Neuronal stem cell (in vitro differentiated cells): ENCODE data around the gene PARP8.
"Not testable (repeated sequence)": the region's sequence is repeated elsewhere in the genome, so short reads cannot be mapped to it uniquely, and the experiment has no call there.

Experiments used
- DNase-seq: peaks from one replicate; pipeline ENCODE4 v3.0.0-alpha.2; 2013; ENCODE audit warnings: low spot score
- H2AFZ ChIP-seq: one replicate; pipeline ENCODE4 v1.6.1; 2013; ENCODE audit warnings: mild to moderate bottlenecking, low read length, inconsistent platforms
- H2AK5ac ChIP-seq: 2 replicates; pipeline ENCODE4 v1.6.1; 2013; ENCODE audit warnings: low read depth, mild to moderate bottlenecking, inconsistent platforms, low read length, moderate library complexity, mixed read lengths
- H2BK120ac ChIP-seq: 2 replicates; pipeline ENCODE4 v1.6.1; 2013; ENCODE audit warnings: low read depth, mild to moderate bottlenecking, inconsistent platforms, low read length, moderate library complexity, mixed read lengths
- H2BK12ac ChIP-seq: one replicate; pipeline ENCODE4 v1.6.1; 2013; ENCODE audit warnings: low read length, inconsistent platforms
- H2BK15ac ChIP-seq: 2 replicates; pipeline ENCODE4 v1.6.1; 2013; ENCODE audit warnings: mild to moderate bottlenecking, low read length, inconsistent platforms, mixed read lengths
- H2BK5ac ChIP-seq: one replicate; pipeline ENCODE4 v1.6.1; 2013; ENCODE audit warnings: inconsistent platforms, mild to moderate bottlenecking, low read length, moderate library complexity
- H3K14ac ChIP-seq: one replicate; pipeline ENCODE4 v1.6.1; 2013; ENCODE audit warnings: low read length, inconsistent platforms
- H3K18ac ChIP-seq: 2 replicates; pipeline ENCODE4 v1.6.1; 2013; ENCODE audit warnings: low read length, inconsistent platforms
- H3K23ac ChIP-seq: 2 replicates; pipeline ENCODE4 v1.6.1; 2013; ENCODE audit warnings: low read depth, mild to moderate bottlenecking, mixed read lengths, low read length, inconsistent platforms; ENCODE audit not compliant: poor library complexity
- H3K27ac ChIP-seq: replicated peaks from 3 replicates; pipeline ENCODE4 v1.5.1; 2013; ENCODE audit warnings: low read length, inconsistent platforms
- H3K27me3 ChIP-seq, 3 experiments: 2 replicates each; pipeline ENCODE4 v1.6.1; 2013; ENCODE audit warnings: low read length in 3 of 3, mild to moderate bottlenecking in 2 of 3, inconsistent platforms in 1 of 3, low read depth in 1 of 3, mixed read lengths in 1 of 3, moderate library complexity in 1 of 3; ENCODE audit not compliant: control insufficient read depth in 3 of 3, insufficient read depth in 3 of 3
- H3K36me3 ChIP-seq, 2 donors: replicated peaks in 1 of 2; 2 replicates each; pipeline ENCODE4 v1.6.1; 2013; ENCODE audit warnings: low read length in 2 of 2; ENCODE audit not compliant: control insufficient read depth in 2 of 2, insufficient read depth in 2 of 2
- H3K4ac ChIP-seq: 2 replicates; pipeline ENCODE4 v1.6.1; 2013; ENCODE audit warnings: inconsistent platforms, mild to moderate bottlenecking, low read length, moderate library complexity
- H3K4me1 ChIP-seq, 2 donors: 1 replicate in 1 of 2; 2 replicates in 1 of 2; pipeline ENCODE4 v1.6.1; 2013; ENCODE audit warnings: low read length in 2 of 2, low read depth in 1 of 2; ENCODE audit not compliant: control insufficient read depth in 2 of 2, insufficient read depth in 1 of 2
- H3K4me2 ChIP-seq: one replicate; pipeline ENCODE4 v1.6.1; 2013; ENCODE audit warnings: mild to moderate bottlenecking, low read length, inconsistent platforms; ENCODE audit not compliant: insufficient read depth, poor library complexity, severe bottlenecking
- H3K4me3 ChIP-seq, 2 donors: 2 replicates each; pipeline ENCODE4 v1.5.1; 2013; ENCODE audit warnings: low read length in 2 of 2, mild to moderate bottlenecking in 2 of 2, inconsistent platforms in 1 of 2, moderate library complexity in 1 of 2
- H3K79me1 ChIP-seq: one replicate; pipeline ENCODE4 v1.6.1; 2013; ENCODE audit warnings: low read depth, mild to moderate bottlenecking, inconsistent platforms, low read length, moderate library complexity
- H3K9ac ChIP-seq: one replicate; pipeline ENCODE4 v1.6.1; 2013; ENCODE audit warnings: mild to moderate bottlenecking, low read depth, low read length, inconsistent platforms; ENCODE audit not compliant: poor library complexity
- H3K9me3 ChIP-seq, 2 donors: replicated peaks in 1 of 2; 2 replicates each; pipeline versions ENCODE3 to v1.6.1; 2013; ENCODE audit warnings: low read length in 2 of 2, mild to moderate bottlenecking in 2 of 2, inconsistent platforms in 1 of 2, low read depth in 1 of 2, mixed read lengths in 1 of 2, moderate library complexity in 1 of 2; ENCODE audit not compliant: control insufficient read depth in 2 of 2, insufficient read depth in 1 of 2
- H4K8ac ChIP-seq: one replicate; pipeline ENCODE4 v1.6.1; 2013; ENCODE audit warnings: low read depth, mild to moderate bottlenecking, inconsistent platforms, low read length, moderate library complexity
- H4K91ac ChIP-seq: one replicate; pipeline ENCODE4 v1.6.1; 2013; ENCODE audit warnings: low read length, low read depth, mild to moderate bottlenecking, inconsistent platforms; ENCODE audit not compliant: poor library complexity
- WGBS, 2 donors: extraction: QIAGEN DNeasy Blood & Tissue Kit; methylation state at CpG; one replicate each; pipeline ENCODE4 v1.1.7; 2013; ENCODE audit warnings: missing lambda C conversion rate in 2 of 2, mixed read lengths in 1 of 2; ENCODE audit not compliant: insufficient read length in 2 of 2, insufficient replicate concordance in 1 of 2; ENCODE audit errors: extremely low coverage in 2 of 2; 5-methylcytosine and 5-hydroxymethylcytosine counted together

The PARP8 gene

GRCh38 chr5:50667653-50668595 lies 1.5 kb downstream of the PARP8 start:
- Histone ChIP-seq H2BK15ac (peak overlapping the region; percentile 85), H3K18ac (peak overlapping the region; percentile 99), H3K4ac (no peak overlapping the region), H3K9me3 (no peaks in the 10 kb centered on the region), H3K9ac (no peak overlapping the region), H3K27me3 (no peaks in the 10 kb centered on the region), H2BK12ac (no peak overlapping the region), H3K14ac (no peak overlapping the region), H4K8ac (no peak overlapping the region), H3K4me3 (peak overlapping the region; percentile 90 to 98), H3K36me3 (no peaks in the 10 kb centered on the region), H2AFZ (peak overlapping the region; percentile 99), H3K23ac (peak overlapping the region; percentile 55), H2BK5ac (peak overlapping the region; percentile 96), H3K79me1 (no peaks in the 10 kb centered on the region), H2AK5ac (no peak overlapping the region), H3K4me2 (peak overlapping the region; percentile 64), H3K4me1 (no peaks in the 10 kb centered on the region), H2BK120ac (peak overlapping the region; percentile 54), H4K91ac (no peak overlapping the region), H3K27ac (peak overlapping the region; percentile 76)
- no CpG with 5 or more reads among the region's 46 CpGs for WGBS, 2 donors
- DNase-seq: peak; percentile 67

DNA sequence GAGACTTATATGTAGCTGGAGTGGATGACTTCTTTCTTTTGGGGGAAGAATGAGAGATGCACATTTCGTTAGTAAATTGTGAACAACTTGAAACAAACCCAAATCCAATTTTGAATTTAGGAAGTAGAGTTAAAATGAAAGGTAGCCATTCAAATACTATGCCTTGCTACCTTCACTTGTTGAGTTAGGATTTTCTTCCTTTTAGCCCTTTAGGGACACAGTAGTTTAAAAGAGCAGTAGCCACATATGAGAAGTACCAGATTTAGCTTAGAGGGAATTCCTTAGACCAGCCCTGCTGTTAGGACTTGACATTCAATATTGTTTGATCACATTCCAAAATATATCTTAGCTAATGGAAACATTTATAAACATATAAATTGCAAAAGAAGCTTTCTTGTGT lies 2.2 kb downstream of the PARP8 start:
- not testable (repeated sequence) for H3K27me3 ChIP-seq, H2BK12ac ChIP-seq, DNase-seq, H4K91ac ChIP-seq, H3K4me1 ChIP-seq, H3K79me1 ChIP-seq, H3K4me2 ChIP-seq, H3K23ac ChIP-seq, H2BK120ac ChIP-seq, H4K8ac ChIP-seq, H2BK15ac ChIP-seq, H3K18ac ChIP-seq, H2BK5ac ChIP-seq, H3K4ac ChIP-seq, H3K36me3 ChIP-seq, H3K27ac ChIP-seq, H3K14ac ChIP-seq, H3K9ac ChIP-seq, H2AK5ac ChIP-seq, H3K9me3 ChIP-seq
- no CpG with 5 or more reads among the region's 1 CpG for WGBS, 2 donors
- Histone ChIP-seq H2AFZ (peak overlapping the region; percentile 99), H3K4me3 (peak overlapping the region in 1 of 2 donors; percentile 90)

DNA sequence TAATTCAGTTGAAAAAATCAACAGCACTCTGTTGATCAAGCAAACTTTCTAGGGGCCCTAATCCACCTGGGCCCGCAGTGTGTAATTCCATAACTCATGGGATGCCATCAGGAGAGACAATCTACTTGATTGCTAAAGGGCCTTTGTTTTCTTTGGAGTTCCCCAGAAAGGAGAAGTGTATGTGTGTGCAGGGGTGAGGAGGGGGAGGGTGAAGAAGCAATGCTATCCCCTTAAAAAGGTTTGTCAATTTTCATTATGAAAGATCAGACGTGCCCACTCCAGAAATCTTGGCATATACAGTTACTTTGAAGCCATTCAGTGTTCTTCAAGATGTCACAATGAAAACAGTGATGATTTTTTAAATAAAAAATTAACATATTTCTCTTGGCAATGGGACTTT lies 6.2 kb downstream of the PARP8 start:
- Histone ChIP-seq H3K9ac (no peak overlapping the region), H3K4ac (no peak overlapping the region), H2AK5ac (no peak overlapping the region), H4K8ac (no peak overlapping the region), H3K4me2 (no peak overlapping the region), H3K23ac (no peak overlapping the region), H3K27me3 (no peaks in the 10 kb centered on the region), H3K14ac (no peak overlapping the region), H3K18ac (no peak overlapping the region), H2BK5ac (no peak overlapping the region), H3K27ac (no peak overlapping the region), H2BK120ac (no peak overlapping the region), H3K4me1 (no peaks in the 10 kb centered on the region), H3K79me1 (no peaks in the 10 kb centered on the region), H3K36me3 (no peaks in the 10 kb centered on the region), H2AFZ (no peak overlapping the region), H3K9me3 (no peaks in the 10 kb centered on the region), H3K4me3 (no peak overlapping the region), H4K91ac (no peak overlapping the region), H2BK12ac (no peak overlapping the region), H2BK15ac (no peak overlapping the region)
- no CpG with 5 or more reads among the region's 2 CpGs for WGBS, 2 donors
- DNase-seq: no peak

GRCh38 chr5:50673444-50673843 lies 7.0 kb downstream of the PARP8 start:
- not testable (repeated sequence) for H3K9me3 ChIP-seq

More at GRCh38 chr5:50673444-50673843, 7.0 kb downstream of the PARP8 start:
- H3K23ac ChIP-seq, DNase-seq, H3K4me2 ChIP-seq, H3K36me3 ChIP-seq, H2AK5ac ChIP-seq, H2BK15ac ChIP-seq, H4K91ac ChIP-seq, H3K27me3 ChIP-seq, H3K14ac ChIP-seq, H2BK5ac ChIP-seq, H2BK12ac ChIP-seq, H3K4ac ChIP-seq, H2AFZ ChIP-seq, H3K27ac ChIP-seq, H3K4me3 ChIP-seq, H3K18ac ChIP-seq, H3K79me1 ChIP-seq, H3K4me1 ChIP-seq, H2BK120ac ChIP-seq, H3K9ac ChIP-seq, H4K8ac ChIP-seq: not testable (repeated sequence)
- WGBS, 2 donors: no CpG with 5 or more reads among the region's 3 CpGs
